A673 (cell line): ENCODE results near the gene METTL8.

ENCODE experiments used
- EZH2 ChIP-seq: fragments of 200-600 bp; sonication (generic); IDR thresholded peaks from 2 replicates; pipeline ENCODE4 v1.6.1; 2017; ENCODE audit warnings: borderline replicate concordance, low read depth, mild to moderate bottlenecking, mixed read lengths, antibody characterized with exemption, low read length; ENCODE audit not compliant: poor library complexity, severe bottlenecking
- TF ChIP-seq, protein P1 (sequence below): fragments of 300-800, 200-600 bp; sonication (generic); conservative IDR thresholded peaks from 2 replicates; pipeline ENCODE4 v1.5.1; 2017; ENCODE audit warnings: low read depth, mild to moderate bottlenecking, antibody characterized with exemption, low read length, moderate library complexity, mixed read lengths

DNA sequence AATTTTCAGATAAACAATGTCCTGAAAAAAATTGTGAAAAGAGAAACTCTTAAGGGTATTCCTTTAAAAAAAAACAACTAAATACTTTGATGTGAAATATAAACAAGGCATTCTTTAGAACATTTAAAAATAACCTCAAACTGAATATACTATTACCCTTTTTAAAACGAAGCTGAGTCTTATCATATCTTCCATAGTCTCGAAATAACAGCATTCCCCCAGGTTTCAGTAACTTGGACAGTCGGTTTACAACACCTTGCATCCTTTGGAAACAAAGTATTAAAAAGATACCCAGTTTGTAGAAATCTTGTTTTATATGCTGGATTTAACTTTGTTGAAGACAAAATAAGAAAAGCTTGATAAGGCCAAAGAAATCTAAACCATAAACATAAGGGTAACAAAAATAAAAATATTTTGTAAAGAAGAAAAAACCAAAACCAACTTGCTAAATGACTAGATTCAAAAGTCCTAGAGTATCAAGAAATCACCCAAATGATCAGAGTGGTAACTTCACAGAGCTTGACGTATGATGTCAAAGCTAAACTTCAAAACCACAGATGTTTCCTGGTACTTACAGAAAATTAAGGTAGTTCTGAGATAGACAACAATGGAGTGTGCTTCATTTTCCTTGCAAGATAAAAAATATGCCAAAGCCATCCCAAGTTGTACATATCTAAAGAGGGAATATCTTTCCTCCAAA lies 107.8 kb downstream of the METTL8 start:
- TF ChIP-seq, protein P1, sequence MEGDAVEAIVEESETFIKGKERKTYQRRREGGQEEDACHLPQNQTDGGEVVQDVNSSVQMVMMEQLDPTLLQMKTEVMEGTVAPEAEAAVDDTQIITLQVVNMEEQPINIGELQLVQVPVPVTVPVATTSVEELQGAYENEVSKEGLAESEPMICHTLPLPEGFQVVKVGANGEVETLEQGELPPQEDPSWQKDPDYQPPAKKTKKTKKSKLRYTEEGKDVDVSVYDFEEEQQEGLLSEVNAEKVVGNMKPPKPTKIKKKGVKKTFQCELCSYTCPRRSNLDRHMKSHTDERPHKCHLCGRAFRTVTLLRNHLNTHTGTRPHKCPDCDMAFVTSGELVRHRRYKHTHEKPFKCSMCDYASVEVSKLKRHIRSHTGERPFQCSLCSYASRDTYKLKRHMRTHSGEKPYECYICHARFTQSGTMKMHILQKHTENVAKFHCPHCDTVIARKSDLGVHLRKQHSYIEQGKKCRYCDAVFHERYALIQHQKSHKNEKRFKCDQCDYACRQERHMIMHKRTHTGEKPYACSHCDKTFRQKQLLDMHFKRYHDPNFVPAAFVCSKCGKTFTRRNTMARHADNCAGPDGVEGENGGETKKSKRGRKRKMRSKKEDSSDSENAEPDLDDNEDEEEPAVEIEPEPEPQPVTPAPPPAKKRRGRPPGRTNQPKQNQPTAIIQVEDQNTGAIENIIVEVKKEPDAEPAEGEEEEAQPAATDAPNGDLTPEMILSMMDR = no peak
- TF ChIP-seq EZH2 = no peak
